ENCODE results near the gene RUNX1.

RUNX1 gene

DNA sequence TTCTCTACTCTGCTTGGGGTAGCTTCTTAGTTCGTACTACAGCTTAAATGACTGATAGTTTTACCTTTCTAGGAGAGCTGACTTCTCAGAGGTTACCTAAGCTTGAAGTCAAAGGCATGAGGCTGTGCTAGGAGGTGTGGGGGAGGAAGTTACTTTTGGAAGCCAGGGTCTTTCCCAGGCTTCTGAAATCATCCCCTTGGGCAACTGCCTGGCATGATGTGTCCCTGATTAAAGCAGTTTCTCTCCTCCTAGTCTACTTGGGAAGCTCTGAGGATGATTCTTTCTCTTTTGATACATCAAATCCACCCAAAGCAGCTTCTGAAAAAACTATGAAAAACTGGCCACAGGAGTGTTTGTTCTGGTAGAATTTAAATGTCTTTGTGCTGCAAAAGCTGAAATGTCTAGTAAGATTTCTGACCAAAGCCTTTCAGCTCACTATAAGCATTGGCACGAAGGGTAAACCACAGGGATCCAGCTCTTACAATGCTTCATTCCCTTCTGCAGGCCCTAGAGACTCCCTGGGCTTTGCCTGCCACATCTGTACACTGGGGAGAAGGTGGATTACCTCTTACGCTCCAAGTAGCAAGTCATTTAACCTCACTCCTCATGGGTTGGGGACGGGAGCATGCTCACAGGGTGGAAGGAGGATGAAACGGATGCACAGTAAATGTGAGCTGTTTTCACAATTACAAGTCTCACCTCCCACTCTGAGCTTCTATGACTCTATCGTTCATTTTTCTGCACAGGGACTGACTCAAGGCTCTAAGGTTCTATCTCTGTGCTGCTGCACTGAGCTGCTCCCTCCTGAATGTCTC is 59.6 kb downstream of the RUNX1 start:
- peak; percentile 54 for DNase-seq

DNA sequence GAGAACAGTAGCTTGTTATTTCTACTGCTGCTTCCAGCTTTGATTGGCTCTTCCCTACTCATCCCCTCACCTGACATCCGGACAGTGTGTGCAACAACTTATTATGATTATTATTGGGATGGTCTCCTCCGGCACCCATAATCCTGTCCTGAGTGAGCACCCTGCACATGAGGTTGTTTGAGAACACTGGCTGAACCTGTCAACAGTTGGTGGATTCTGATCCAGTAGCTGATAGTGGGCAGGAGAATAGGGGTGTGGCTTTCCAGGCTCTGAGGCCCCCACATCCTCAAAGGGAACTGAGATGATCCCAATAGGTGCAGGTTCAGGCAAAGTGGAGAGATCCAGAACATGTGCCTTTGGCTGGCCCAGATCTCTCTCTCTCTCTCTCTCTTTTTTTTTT is 60.5 kb downstream of the RUNX1 start:
- DNase-seq = no peak

DNA sequence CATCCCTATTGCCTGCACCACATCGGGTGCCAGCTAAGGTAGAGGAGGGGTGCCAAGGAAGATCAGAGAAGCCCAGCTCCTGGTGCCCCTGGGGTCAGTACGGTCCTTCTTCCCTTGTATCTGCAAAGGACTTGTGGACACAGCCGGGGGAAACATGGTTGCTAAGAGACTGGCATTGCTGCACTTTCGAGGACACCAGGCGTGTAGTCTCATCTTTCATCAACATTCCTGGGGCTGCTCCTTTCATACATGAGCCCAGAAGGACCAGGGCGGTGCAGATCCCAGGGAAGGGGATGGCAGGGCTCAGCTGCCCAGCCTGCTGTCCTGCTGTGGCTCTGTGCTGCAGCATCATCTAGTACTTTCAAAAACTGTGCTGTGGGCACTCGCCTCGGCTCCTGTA is 61.0 kb downstream of the RUNX1 start:
- no peak for DNase-seq

DNA sequence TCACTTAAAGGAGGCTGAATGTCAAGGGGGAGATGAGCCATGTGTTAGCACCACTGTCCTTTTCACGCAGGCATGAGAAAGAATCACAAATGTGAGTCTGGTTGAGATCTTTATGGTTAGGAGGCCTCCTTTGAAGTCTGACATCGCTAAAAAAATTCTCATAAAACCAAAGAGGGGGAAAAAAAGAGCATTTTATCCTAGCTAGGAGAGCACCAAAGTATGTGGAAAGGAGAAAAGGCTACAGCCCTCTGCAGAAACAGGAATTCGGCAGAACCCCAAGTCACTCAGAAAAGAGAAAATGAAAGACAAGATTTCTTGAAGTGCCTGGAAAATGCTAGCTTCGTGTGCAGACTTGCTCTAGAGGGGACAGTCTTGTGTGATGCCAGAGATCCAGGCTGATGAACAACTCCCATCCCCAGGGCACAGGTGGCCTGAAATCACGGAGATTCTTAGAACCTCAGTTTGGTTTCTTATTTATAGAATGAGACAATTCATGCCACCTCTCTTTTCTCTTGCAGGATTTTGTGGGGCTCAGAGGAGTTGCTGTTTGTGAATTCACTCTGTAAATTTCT is 61.5 kb downstream of the RUNX1 start:
- DNase-seq = no peak

DNA sequence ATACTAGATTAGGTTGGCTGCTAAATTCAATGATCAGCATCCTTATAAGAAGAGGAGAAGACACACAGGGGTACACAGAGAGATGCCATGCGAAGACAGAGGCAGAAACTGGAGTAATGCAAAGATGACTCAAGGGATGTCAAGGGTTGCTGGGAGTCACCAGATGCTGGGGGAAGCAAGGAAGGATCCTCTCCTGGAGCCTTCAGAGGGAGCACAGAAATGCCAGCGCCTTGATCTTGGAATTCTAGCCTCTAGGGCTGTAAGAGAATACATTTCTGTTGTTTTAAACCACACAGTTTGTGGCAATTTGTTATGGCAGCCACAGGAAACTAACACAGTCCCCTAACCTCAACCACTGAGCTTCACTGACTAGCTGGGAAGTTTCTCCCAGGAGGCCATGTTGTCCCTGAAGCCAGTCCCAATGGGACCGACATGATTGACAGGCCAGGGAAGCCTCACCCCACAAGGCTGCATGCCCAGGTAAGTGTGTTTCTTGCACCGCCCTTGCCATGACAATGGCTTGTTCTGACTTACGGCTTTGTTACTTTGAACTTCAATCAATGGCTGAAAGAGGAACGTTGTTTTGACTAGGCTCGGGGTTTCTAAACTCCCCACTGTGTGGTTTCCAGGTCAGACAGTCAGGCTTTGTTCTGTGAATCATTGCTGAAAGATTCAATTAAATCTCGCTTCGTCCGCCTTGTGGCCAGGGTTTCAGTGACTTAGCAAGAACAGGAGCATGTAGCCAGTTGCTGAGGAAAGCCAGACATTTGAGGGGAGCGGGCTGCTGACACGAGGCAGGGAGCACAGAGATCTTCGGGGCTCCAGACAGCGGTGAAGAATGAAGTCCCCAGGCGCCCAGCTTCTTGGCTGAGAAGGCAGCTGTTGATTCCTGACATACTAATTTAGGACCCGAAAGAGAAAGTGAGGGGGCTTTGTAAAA is 62.3 kb downstream of the RUNX1 start:
- peak; percentile 93 for DNase-seq

DNA sequence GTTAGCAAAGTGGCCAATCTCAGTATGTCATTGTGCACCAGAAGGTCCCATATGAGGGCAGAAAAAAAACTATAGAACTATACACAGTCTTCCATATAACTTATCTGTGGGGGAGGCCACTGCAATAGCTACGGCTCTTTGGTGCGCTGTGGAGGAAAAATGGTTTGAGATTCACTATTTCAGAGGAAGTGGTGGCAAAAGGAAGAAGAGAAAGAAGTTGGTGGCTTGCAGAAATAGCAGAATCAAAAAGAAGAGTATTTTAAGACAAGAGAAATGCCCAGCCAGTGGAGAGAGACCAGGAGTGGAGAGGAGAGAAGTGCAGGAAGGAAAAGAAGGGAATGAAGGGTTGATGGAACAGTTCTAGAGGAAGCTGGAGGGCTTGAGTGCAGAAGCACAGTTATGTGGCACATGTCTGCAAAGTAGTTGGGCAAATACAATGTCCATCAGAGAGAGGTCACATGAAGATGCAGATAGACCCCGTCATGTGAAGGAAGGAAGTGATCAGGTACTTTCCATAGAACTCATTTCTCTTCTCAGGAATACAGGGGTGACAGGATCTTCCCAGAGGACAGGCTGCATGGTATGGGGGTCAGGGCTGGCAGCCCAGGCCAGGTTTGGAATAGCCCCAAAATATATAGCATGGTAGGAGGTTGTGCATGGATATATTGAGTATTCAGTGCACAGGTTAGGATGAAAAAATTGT is 64.6 kb downstream of the RUNX1 start:
- no peak for DNase-seq

DNA sequence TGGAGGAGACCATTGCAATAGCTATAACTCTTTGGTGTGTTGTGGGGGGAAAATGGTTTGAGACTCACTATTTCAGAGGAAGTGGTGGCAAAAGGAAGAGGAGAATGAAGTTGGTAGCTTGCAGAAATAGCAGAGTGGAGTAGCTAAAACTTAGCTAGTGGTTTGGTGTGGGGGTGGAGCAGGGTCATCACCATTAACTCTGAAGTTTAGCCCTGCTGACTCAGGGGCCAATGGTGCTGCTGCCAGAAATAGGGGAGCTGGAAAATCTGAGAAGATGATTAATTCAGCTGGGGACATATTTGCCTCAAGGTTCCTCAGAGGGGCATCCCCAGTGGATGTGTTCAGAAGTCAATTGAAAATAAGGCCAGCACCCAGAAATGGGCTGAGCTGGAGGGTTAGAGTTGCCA is 65.4 kb downstream of the RUNX1 start:
- peak; percentile 92 for DNase-seq

DNA sequence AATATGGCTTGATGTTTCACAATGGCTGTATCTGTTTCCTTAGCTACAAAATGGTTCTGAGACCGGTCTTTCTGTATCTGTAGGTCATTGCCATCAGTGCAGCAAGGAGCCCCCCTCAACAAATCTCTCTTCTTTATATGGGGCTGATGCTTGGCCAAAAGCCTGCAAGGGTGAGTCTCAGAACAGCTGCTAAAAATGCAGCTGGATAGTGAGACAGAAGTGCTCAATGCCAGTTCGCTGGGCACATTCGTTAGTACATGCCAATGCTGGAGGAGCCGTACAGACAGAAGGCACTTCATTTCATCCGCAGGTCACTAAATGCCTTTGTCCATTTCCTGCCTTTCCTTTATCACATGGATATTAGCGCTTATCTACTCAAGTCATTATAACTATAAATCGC is 67.3 kb downstream of the RUNX1 start:
- no peak for DNase-seq

DNA sequence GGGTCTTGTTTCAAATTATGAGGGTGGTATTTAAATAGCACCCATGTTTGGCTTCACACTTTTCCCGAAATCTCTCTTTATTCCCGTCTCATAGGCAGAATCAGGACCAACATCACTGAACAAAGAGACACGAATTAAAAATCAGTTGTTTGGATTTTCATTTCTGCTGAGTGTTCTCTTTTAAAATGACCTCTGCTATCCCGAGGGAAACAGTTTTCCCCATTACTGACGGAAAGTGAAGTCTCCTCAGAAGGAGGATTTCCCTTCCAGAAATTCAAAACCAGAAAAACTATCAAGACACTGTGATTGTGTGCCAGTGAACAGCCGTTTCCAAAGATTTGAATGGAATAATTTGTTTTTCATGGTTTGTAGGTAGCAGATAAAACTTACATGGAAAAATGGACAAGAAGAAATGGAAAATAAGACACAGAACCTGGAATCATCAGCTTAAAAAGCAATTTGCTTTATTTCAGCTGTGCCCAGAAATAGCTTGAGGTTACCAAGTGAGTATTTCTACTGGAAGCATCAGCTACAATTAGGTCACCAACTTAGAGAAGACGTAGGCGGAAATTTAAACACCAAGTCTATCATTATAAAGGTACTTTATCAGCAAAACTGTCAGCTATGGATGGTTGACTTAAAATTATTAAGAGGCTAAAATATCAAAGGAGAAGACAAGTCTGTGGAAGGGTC is 68.5 kb downstream of the RUNX1 start:
- DNase-seq = no peak

DNA sequence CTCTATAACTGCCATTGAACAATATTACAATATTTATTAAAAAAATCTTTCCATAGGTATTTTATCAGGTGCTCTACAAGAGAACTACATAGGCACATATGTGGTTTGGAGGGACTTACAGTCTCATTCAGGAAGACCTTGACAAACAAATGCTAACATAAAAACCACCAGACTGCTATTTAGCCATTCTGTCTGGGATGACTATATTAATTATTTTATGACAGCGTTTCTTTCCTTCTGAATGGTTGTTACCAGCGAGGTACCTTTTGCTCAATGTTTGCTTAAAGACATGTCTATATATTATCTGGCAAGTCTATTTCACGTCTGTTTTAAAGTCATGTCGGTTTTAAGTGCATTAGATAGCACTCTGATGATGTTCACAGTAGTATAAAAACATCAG is 69.7 kb downstream of the RUNX1 start:
- DNase-seq = no peak

DNA sequence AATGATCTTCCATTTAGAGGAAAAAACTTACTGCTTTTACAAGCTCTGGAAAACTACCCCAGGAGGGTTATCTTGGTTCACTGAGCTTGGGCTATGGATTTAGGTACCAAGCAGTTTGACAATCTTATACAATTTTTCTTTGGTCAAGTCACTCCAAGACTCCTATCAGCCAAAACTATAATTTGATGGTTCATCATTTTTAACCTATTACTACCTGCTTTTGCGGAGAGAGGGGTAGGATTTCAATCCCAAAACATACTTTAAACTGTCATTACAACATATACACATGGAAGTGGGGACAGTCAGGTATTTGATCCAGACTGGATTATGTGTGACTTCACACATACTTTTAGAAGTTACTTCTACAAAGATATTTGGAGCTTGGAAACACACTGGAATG is 71.8 kb downstream of the RUNX1 start:
- no peak for DNase-seq

DNA sequence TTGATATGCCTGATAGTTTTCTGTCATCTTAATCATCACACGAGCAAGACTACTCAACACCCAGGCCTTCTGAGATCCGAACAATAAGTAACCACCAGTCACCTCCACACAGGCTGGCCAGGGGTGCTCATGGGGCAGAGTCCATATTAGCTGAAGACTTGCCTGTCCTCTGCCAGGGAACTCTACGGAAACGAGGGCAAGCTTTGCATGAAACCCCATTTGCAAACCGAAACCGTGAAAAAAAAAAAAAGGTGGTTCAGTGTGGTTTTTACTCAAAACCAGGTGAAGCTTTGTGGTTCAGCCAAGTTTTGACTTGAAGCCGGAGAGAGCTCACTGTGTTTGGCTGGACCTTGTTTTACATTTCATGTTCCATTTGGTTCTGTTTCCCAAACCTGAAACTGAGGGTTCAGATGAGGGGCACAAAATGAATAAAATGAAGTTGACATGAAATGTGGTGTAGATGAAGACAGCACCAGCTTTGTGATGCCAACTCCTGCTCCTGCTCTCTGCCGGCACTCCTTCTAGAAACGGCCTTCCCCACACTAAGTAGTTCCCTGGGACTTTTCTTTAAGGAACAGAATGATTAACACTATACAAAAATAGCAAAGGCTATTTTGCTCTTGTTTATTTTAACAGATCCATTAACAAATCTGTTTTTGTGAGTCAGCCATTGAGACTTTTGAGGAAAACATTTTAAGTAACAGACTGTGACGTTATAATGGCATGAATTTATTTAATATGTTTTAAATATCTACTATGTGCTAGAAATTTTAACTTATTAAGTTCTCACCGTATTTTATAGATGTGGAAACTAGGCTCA is 74.7 kb downstream of the RUNX1 start:
- DNase-seq = no peak

DNA sequence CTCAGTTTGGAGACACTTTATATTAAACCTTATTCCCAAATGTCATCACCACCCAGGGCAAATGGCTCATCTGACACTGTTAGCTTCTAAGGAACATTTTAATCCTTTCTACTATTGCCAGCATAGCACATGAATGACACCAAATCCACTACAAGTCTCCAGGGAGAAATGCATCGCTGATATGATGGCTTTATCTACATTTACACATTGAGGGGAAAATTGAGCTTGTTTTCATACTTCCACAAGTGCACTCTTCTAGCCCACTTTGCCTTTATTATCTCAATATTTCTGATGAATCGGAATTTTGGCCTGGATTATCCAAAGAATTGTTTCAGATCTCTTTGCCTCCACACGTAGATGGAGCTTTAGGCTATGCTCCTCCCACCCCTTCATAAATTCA is 75.4 kb downstream of the RUNX1 start:
- no peak for DNase-seq

DNA sequence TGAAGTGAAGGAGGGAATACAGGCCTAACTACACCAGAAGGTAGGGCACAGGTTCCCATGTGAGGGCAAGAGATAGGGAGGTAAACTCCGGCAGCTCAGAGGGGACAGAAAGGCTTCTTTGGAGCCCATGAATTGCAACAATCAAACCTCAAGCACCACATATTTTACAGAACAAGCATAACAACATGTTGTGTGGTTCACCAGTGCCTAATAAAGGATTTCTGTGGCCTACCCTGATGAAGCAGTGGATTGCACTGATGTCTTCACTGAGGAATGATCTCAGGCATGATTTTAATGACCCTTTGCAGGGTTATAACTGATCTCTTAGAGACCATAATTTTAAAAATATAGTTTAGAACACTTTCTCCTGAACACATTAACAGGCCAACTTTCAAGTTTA is 77.4 kb downstream of the RUNX1 start:
- DNase-seq = no peak

DNA sequence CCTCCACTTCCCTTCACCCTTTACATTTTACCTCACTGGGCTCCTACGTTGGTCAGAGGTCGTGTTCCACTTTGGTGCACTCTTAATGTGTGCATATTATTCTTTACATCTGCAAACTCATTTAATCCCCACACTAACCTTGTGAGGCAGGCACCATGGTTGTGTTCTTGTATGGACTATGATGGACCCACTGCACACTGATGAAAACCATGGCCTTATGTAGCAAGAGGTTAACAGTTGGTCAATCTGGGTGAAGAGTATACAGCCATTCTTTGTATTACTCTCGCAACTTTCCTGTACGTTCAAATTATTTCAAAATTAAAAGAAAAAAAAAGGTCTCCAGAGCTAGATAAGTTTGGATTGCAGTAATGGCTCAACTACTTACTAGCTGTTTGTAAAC is 78.5 kb downstream of the RUNX1 start:
- DNase-seq = no peak

DNA sequence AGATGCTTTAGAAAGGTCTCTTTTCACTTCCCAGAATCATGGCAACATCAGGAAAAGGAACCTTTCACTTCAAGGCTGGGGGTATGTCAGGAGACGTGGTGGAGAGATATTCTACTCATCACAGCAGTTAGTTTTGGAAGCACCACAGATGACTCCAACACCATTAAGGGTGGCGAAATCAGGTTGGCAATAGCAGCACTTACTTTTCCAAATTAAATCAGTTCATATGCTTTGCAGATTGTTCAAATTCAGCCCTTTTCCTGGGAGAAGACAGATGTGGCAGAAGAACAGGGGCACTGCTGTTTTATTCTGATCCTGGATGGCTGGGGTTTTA is 79.0 kb downstream of the RUNX1 start:
- DNase-seq = no peak

DNA sequence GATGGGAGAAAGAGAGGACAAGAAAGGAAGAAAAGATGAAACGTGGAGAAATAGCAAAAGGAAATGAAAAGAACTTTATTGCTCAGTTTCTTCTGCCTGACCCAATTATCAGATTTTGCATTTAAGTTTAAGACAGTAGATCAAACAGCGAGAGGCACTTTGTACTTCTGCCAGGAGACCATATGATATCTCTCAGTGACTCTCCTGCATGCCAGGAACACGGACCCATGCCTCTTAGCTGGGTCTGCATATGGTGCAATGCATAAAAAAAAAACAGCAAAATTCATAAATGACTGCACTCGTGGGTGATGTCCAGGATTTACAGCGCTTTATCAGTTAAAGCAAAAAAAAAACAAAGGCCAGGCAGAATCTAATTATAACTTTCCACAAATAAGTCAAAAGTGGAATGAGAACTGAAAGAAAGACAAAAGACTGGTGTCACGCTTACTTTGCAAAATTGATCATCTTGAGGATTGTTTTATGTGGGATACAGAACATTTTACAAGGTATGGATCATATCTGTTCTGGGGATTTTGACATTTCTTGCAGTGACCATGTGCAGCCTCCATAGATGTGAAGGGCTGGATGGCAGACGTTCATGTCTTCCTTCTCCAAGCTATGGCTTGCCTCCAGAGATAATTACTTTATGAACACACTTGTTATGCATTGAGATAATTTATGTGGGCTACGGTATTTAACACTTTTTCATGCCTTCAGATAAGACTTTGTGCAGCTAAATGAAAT is 79.5 kb downstream of the RUNX1 start:
- no peak for DNase-seq

DNA sequence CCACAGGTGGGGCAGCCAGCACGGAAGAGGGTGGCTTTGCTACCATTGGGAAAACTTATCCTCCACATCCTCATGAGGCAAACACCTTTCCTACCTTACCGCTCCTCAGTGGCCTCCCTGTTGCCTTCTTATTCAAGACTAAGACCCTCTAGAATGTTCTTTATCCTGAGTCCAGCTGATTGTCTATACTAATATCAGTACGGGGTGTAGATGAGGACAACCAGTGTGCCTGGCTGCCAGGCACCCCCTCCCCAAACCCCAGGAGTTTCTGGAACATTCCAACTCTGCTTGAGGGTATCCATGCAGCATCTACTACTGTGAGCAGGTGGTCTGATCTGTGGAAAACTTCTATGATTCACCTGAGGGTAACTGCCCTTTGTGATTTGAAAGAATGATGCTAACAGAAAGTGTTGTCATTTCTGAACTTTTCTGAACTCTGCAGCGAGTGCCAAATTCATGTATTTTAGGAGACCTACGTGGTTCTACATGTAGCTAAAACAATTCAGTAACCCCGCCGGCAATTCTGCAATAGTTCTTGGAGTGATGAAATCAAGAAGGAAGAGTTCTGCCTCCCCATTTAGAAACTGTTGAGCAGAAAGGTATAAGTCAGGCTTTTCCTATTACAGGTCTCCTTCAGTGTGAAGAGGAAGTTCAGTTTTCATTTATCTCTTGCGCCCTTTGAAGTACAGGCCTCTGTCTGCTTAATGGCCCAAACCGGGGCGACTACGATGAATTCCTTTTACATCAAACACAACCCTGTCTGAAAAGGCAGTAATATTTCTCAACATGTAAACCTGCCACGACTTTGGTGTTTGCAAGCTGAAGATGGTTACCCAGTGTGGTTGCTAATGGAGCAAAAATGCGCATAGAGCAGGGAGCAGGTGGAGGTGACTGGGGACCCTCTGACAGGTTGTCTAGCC is 80.4 kb downstream of the RUNX1 start:
- DNase-seq = no peak

DNA sequence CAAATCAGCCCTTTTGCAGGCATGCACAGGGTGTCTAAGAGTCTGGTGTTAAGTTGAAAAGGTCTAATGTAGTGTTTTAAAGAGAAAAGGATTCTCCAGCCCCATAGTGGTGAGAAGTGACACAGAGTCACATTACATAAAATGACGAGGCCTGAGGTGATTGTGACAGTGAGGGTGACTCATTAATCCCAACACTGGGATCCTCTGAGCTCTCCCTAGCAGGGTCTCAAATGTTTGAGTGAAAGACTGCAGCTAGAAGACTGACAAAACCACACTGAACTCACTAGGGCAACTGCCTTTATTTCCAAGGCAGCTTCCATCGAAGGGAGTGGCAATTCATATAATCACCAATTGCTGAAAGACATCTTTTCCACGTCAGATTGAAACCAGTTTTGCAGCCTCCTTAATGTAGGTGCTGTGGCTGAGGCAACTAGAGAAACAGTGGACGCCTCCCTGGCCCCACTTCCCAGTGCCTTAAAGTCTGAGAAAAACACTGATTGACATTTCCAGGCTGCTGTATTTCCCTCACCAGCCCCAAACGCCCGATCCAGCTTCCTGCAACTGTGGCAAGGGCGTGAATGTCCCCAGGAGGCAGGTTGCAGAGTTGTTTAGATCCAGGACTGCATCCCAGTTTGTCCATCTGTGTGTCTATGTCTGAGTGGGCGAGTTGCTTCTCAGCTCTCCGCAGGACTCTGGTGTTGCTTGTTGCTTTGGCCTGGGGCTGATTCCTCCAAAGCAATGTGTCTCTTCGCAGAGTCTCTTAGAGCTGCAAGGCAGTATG is 81.4 kb downstream of the RUNX1 start:
- DNase-seq = peak; percentile 62
